NT2/D1 (cell line): ENCODE data around the gene LAMA5.

Experiments used
- DNase-seq: peaks from one replicate; pipeline ENCODE4 v3.0.0-alpha.2; 2011; ENCODE audit warnings: low read depth, low spot score
- H3K27me3 ChIP-seq: 2 replicates; pipeline ENCODE4 v1.6.0; 2011; ENCODE audit warnings: mild to moderate bottlenecking; ENCODE audit not compliant: insufficient read length, insufficient read depth
- H3K36me3 ChIP-seq: 2 replicates; pipeline ENCODE4 v1.6.1; 2011; ENCODE audit warnings: mild to moderate bottlenecking, low read length, mixed read lengths; ENCODE audit not compliant: insufficient read depth, insufficient read length
- H3K4me1 ChIP-seq: 2 replicates; pipeline ENCODE4 v1.5.1; 2011; ENCODE audit not compliant: insufficient read depth, insufficient read length
- H3K4me3 ChIP-seq: 2 replicates; pipeline ENCODE4 v1.5.1; 2011; ENCODE audit warnings: low read depth; ENCODE audit not compliant: insufficient read length
- H3K9ac ChIP-seq: 2 replicates; pipeline ENCODE4 v1.6.0; 2011; ENCODE audit warnings: low read depth; ENCODE audit not compliant: insufficient read length
- H3K9me3 ChIP-seq: 2 replicates; pipeline ENCODE4 v1.5.1; 2011; ENCODE audit warnings: mild to moderate bottlenecking, low read length; ENCODE audit not compliant: insufficient read depth
- SUZ12 ChIP-seq: IDR thresholded peaks from 2 replicates; pipeline ENCODE4 v1.6.1; 2011; ENCODE audit not compliant: insufficient read length, insufficient read depth; ENCODE audit errors: extremely low read depth
- YY1 ChIP-seq: IDR thresholded peaks from 2 replicates; pipeline ENCODE4 v1.6.1; 2011; ENCODE audit not compliant: insufficient read length, insufficient read depth
- ZNF274 ChIP-seq: IDR thresholded peaks from 2 replicates; pipeline ENCODE4 v1.6.1; 2011; ENCODE audit warnings: mild to moderate bottlenecking, low read depth, low read length

The LAMA5 gene

GRCh38 chr20:62395311-62396242 lies 28.5 kb upstream of the LAMA5 start:
- peaks cover 57% of the 10 kb centered on the region for H3K36me3 ChIP-seq
- DNase-seq: no peak
- TF ChIP-seq SUZ12 (no peak), ZNF274 (no peak), YY1 (no peak)
- H3K4me1 ChIP-seq: no peaks in the 10 kb centered on the region
- no peak overlapping the region for H3K9ac ChIP-seq
- no peaks in the 10 kb centered on the region for H3K27me3 ChIP-seq
- no peaks in the 10 kb centered on the region for H3K9me3 ChIP-seq
- H3K4me3 ChIP-seq: no peak overlapping the region

GRCh38 chr20:62394248-62395245 lies 27.4 kb upstream of the LAMA5 start:
- TF ChIP-seq SUZ12 (no peak), YY1 (no peak), ZNF274 (no peak)
- H3K9me3 ChIP-seq: no peaks in the 10 kb centered on the region
- H3K27me3 ChIP-seq: no peaks in the 10 kb centered on the region
- DNase-seq: no peak
- H3K4me3 ChIP-seq: no peak overlapping the region
- H3K4me1 ChIP-seq: no peaks in the 10 kb centered on the region
- H3K36me3 ChIP-seq: peaks cover 68% of the 10 kb centered on the region
- H3K9ac ChIP-seq: peak overlapping the region; percentile 26

- Histone ChIP-seq H3K9ac (no peak overlapping the region), H3K9me3 (no peaks in the 10 kb centered on the region), H3K4me3 (no peak overlapping the region), H3K27me3 (no peaks in the 10 kb centered on the region), H3K4me1 (no peaks in the 10 kb centered on the region), H3K36me3 (peaks cover 75% of the 10 kb centered on the region)
- no peak for TF ChIP-seq SUZ12
- no peak for TF ChIP-seq YY1
- no peak for TF ChIP-seq ZNF274
- DNase-seq: no peak
Measured at GRCh38 chr20:62393830-62394229, 26.7 kb upstream of the LAMA5 start.

GRCh38 chr20:62393335-62393665 lies 26.2 kb upstream of the LAMA5 start:
- H3K4me3 ChIP-seq: no peak overlapping the region
- no peaks in the 10 kb centered on the region for H3K27me3 ChIP-seq
- no peaks in the 10 kb centered on the region for H3K9me3 ChIP-seq
- H3K9ac ChIP-seq: no peak overlapping the region
- no peaks in the 10 kb centered on the region for H3K4me1 ChIP-seq
- peaks cover 80% of the 10 kb centered on the region for H3K36me3 ChIP-seq
- no peak for DNase-seq
- TF ChIP-seq YY1 (no peak), SUZ12 (no peak), ZNF274 (no peak)

- Histone ChIP-seq H3K9me3 (no peaks in the 10 kb centered on the region), H3K4me1 (no peaks in the 10 kb centered on the region), H3K36me3 (peaks cover 85% of the 10 kb centered on the region), H3K9ac (no peak overlapping the region), H3K4me3 (no peak overlapping the region), H3K27me3 (no peaks in the 10 kb centered on the region)
- no peak for DNase-seq
- no peak for TF ChIP-seq ZNF274
Measured at GRCh38 chr20:62392621-62393334, 25.7 kb upstream of the LAMA5 start.

- Histone ChIP-seq H3K4me1 (no peaks in the 10 kb centered on the region), H3K36me3 (peaks cover 87% of the 10 kb centered on the region), H3K9me3 (no peaks in the 10 kb centered on the region), H3K9ac (no peak overlapping the region), H3K27me3 (no peaks in the 10 kb centered on the region), H3K4me3 (no peak overlapping the region)
- no peak for TF ChIP-seq ZNF274
- TF ChIP-seq YY1: no peak
- no peak for TF ChIP-seq SUZ12
- DNase-seq: no peak
Measured at GRCh38 chr20:62392077-62392418, 24.9 kb upstream of the LAMA5 start.
